HT1080 (cell line): ENCODE data around the gene PANX2. TPM values are rescaled to one million over a fixed set of nuclear protein-coding genes. Genes with fewer than 3 reads are reported as not detected.

ENCODE experiments used
- DNase-seq: peaks from one replicate; pipeline ENCODE4 v3.0.0-alpha.2; 2015; ENCODE audit warnings: low read depth
- total RNA-seq: library from RNA; depleted of rRNA; stranded (reverse); fragments of >200 nt; shearing (Covaris generic); gene quantifications from 2 replicates; pipeline ENCODE4 v1.2.3, GENCODE V29; 2014; rRNA removed

The PANX2 gene
- total RNA-seq, 1 experiment from 2014 or later: 1.6 TPM

DNA sequence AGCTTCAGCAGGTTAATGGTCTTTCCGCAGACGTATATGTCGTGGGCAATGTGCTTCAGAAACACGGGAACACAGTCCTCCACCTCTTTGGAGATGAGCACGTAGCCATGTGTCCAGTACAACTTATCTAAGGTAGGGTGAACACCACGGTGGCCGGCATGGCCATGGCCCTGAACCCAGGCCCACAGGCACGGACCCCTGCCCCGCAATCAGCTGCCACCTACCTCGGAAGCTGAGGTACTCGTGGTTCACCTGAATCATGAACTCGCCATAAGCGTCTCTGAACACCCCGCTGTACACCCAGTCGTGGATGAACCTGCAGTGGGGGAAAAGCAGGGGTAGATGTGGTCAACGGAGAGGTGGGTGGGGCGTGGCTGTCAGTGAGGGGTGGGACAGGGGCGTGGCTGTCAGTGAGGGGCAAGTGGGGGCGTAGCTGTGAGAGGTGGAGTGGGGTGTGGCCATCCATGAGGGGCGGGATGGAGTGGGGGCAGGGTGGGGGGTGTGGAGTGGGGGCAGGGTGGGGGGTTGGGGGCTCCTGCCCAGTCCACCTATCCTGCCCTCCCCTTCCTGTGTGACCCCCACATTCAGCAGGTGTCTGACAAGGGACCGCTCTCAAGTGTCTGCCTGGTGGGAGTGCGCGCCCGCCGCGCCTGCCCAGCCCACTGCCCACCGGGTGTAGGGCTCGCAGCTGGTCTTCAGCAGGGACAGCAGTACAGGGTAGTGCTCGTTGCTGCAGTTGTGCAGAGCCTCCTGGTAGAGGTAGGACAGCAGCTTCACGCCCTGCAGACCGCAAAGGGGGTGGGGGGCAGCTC, 55.7 kb downstream of the PANX2 start:
- no peak for DNase-seq

DNA sequence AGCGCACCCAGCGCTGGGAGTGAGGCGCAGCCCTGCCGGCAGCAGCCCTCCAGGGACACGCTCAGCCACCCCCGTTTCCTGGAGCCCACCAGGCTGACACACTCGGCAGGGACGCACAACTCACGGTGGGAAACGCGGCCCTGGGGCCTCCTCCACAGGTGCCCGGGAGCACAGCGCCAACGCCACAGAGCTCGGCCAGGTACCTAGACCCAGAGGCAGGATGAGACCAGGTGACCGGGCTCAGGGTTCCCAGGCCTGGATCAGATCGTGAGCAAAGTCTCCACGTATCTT, 56.3 kb downstream of the PANX2 start:
- DNase-seq: no peak

DNA sequence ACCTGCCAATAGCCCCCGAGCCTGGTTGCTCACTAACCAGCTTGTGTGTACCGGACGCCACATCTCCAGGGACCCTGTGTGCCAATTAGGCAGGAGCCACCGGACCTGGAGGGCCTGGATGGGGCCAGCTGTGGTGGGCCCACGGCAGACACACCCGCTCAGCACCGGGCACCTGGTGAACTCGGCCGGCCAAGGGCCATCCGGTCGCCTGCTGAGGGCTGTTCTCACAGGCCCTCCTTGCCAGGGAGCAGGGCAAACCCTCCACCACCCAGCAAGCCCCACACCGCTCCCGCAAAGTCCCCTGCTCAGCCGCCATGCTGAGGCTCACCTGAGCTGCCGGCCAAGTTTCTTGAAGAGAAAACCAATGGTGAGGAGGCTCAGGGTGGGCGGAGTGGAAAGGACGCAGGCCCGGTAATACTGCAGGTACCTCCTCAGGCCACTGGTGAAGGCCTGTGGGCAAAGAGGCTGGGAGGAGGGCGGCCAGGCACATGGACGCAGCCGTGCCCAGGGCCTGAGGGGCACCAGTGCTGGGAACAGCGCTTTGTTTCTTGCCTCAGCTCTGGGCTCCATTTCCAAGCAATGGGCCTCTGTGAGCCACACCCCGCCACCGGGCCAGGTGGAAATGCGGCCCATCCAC, 57.2 kb downstream of the PANX2 start:
- no peak for DNase-seq

DNA sequence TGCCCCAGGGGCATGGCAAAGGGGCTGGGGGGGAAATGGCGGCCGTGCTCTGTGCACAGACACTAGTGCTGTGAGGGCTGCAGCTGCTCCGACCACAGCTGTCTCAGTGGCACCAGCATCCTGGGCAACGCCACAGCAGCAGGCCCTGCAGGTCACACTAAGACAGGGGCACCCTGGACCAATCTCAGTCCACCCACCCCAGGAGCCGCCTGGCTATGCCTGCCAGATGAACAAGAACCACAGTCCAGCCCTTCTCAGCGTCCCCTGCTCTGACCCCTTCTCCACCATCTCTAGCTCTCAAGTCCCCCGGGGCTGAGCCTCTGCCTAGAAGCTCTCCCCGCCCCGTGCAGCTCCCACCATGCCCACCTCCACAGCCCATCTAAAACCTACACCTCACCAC, 57.8 kb downstream of the PANX2 start:
- DNase-seq: no peak

DNA sequence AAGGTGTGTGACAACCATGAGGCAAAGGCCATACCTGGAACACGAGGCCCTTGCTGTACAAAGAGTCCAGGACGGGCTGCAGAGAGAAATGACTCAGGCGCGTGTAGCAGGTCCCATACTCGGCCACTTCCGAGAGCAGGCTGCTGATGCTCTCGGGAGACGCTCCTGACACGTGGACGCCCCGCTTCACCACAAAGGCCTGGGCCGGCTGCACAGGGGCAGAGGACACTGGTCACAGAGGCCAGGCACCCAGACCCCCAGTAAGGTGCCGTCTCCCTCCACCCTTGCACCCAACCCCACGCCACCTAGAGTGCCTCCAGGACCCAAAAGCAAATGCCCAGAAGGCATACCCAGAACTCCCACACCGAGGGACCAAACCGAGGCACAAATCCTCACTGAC, 58.8 kb downstream of the PANX2 start:
- no peak for DNase-seq

Other genes with a start within 250 kb of the PANX2 start
- gene PIM3, start 210.0 kb upstream of the PANX2 start, total RNA-seq: 56.8 and 58.1 TPM in 2 replicates
- not detected in 2 replicates for gene IL17REL, start 158.0 kb upstream of the PANX2 start, total RNA-seq
- not detected in 2 replicates for gene TTLL8, start 112.4 kb upstream of the PANX2 start, total RNA-seq
- 0.10 TPM in 1 of 2 replicates, not detected in the other for gene MLC1, start 85.3 kb upstream of the PANX2 start, total RNA-seq
- not detected in 2 replicates for gene MOV10L1, start 80.7 kb upstream of the PANX2 start, total RNA-seq
- gene TRABD, start 15.2 kb downstream of the PANX2 start, total RNA-seq: 45.0 and 50.9 TPM in 2 replicates
- 44.5 and 49.1 TPM in 2 replicates for gene SELENOO, start 30.3 kb downstream of the PANX2 start, total RNA-seq
- gene TUBGCP6, start 74.3 kb downstream of the PANX2 start, total RNA-seq: 13.1 and 14.2 TPM in 2 replicates
- gene HDAC10, start 80.5 kb downstream of the PANX2 start, total RNA-seq: 13.6 and 14.5 TPM in 2 replicates
- gene MAPK12, start 91.0 kb downstream of the PANX2 start, total RNA-seq: 50.1 and 50.6 TPM in 2 replicates
- gene MAPK11, start 99.6 kb downstream of the PANX2 start, total RNA-seq: 12.6 and 18.0 TPM in 2 replicates
- 73.4 and 84.1 TPM in 2 replicates for gene PLXNB2, start 136.9 kb downstream of the PANX2 start, total RNA-seq
- gene DENND6B, start 156.3 kb downstream of the PANX2 start, total RNA-seq: 0.13 and 0.31 TPM in 2 replicates
- 40.0 and 44.6 TPM in 2 replicates for gene PPP6R2, start 172.6 kb downstream of the PANX2 start, total RNA-seq